HG02852 (cell line): ENCODE results near the gene ZBTB20.

Experiments
- ATAC-seq: cut with Tn5 transposase; IDR thresholded peaks from one replicate; pipeline ENCODE4 v1.9.1; 2021; ENCODE audit warnings: mild to moderate bottlenecking, moderate library complexity; ENCODE audit not compliant: unreplicated experiment

ZBTB20 gene

DNA sequence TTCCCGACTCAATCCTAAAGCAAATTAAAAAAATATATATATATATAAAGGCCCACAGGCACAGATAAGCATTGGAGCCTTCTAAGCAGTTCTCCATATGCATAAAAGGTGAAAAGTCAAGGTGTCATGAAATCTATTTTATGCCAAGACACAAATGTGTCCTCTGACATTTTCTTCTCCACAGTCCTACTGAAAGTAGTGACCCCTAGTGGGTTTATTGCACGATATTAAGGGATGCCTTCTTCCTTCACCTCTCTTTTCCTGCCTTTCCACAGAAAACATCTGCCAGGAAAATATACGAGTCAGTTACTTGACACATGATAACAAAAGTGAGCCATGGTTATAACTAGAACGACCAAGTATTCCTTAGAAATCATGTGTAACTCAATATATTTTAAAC is 550.1 kb downstream of the ZBTB20 start:
- ATAC-seq = no peak

DNA sequence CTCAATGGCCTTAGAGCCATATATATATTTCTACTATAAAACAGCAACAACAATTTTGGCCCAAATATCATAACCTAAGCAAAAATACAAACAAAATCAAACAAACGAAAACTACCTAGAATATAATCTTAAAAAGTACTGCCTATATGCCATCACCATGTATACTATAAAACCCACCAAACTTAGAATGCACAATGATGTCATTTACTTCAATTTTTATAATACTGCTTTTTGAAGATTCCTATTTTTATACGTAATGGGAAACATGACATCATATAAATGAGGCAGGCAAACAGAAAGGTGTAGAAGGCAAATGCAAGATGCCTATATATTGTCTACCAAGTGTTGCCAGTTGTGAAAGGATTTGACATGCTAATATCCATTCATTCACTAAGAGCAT is 550.9 kb downstream of the ZBTB20 start:
- no peak for ATAC-seq

DNA sequence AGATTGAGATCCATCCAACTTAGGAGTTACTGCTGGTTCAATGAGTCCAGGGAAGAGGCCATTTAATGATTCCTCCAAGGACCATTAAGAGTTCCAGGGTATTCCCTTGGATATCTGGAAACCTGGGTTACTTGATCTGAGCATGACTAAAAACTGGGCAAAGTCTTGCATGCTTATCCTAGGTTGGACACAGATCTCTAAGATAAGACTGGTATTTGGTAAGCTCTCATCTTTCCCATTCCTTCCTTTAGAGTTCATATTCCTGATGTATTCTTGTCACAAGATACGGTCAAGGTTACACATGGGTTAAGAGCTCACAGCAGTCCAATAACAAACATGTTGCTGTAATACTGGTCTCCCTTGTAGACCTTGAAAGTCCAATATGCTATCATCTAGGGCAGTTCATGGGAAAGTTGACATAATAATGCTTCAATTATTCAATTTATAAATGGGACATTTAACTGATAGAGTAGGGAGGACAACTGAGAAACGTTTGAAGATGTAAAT is 551.5 kb downstream of the ZBTB20 start:
- ATAC-seq = no peak

DNA sequence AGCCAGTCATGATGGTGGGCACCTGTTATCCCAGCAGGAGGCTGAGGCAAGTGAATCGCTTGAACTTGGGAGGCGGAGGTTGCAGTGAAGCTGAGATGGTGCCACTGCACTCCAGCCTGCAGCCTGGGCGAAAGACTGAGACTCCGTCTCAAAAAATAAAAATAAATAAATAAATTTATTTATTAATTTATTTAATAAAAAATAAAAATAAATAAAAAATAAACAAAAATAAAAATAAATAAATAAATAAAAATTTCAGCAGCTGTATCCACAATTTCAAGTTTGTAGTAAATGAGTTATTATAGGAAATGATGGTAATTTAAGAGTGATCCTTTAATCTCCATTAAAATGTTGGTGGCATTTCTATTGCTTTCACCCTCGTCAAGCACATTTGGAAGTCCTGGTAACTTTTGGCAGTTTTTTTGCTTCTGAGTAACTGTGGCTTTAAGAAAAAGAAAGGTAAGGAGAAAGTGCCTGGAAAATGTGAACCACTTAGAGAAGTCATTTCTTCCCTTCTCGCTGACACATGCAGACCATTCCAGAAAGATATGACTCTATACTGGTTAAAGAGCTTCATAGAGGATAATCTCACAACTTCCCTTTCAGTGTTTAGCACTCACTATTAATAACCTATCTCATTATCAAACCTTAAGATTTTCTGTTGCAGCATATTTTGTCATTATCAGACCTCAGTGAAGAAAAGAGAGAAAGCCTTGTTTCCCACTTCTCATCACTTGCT is 556.6 kb downstream of the ZBTB20 start:
- no peak for ATAC-seq

DNA sequence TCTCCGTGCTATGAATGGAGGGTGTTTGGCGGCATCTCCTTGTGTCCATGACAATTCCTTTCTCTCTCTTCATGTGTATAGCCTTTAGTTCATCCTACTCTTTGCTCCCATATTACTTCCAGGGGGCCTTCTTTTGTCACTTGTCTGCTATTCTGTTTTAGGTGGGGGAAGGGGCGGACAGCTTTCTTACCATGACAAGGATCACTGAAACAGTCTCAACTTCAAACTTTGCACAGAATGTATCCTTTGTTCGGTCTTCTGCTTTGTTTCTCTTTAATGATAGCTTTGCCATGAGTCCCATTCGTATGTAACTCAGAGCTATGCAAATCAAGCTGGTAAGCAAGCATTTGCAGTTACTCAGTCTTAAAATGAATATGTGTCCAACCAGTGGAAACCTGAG is 559.1 kb downstream of the ZBTB20 start:
- no peak for ATAC-seq

DNA sequence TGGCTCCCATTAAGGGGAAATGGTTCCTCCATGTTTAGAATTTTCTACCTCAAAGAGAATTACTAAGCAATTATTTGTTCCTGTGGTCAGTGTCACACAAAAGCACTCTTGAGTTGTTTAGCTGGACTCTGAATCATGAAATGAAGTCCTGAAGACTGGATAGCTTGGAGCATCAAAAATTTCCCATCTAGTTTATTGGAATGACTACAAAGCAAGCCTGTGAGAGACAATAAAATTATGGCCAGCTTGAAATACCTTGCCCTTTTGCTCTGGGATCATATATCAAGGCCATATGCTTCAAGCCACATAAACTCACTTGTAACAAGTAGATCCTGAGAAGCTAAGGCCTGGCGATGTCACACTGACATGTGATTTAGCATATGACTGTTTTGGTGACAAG is 561.0 kb downstream of the ZBTB20 start:
- ATAC-seq = no peak

DNA sequence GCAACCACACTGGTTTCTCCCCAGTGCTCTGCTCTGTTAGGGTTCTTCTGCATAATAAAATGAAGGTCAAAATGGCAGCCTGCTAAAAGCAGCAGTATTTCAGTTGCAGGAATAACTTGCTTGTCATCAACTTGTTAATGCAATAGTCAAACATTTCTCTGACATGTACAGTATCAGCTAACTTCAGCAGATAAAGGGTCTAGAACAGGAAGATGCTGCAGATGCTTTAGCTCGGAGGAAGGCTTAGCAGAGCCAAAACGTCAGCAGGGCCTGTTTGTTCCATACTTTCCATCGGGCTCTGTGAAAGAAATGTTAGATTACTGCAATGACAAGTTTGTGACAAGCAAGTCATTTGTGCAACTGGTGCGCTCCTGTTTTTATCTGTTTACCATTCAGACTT is 561.4 kb downstream of the ZBTB20 start:
- no peak for ATAC-seq

DNA sequence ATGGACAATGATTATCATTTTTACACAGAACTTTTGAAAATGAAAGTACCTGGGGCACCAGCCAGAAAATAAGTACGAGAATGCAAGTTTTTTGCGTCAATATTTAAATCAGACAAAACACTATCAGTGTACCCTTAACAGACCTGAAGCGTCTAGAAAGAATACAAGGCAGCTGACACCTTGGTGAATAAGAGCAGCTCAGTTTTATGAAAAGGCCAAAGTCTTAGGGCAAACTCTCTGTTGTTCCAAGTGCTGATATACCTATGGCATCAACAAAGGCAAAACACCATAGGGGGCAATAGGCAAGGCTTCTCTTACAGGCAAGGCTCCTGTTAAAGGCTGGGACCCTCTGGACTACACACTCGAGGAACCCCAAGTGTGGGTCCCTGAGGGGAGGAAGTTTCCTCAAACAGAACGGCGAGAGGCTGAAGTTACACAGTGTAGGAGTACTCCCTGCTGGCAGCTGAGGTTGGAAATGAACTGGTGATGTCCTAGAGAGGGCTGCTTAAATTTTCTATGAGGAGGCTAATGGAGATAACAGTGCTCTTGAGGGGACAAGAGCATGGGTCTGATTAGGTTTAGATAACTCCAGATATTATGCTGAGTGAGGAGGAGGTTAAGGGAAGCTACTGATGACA is 562.2 kb downstream of the ZBTB20 start:
- ATAC-seq = no peak

DNA sequence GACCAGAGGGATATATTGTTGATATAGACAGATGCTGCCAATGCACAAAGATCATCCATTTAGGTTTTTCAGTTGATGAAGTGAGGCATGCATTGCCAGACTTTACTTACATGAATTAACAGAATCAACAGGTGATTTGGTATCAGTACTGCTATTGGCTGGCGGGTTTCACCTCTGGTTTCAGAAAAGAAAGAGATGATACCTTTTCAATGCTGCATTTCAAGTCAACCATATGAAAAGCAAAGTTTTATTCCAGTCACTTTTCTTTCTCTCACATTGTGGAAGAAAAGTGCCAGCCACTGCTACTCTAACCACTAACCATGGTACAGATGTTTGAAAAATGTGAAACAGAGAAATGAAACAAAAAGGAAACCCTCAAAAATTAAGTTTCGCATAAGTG is 564.2 kb downstream of the ZBTB20 start:
- peak; percentile 86 for ATAC-seq

DNA sequence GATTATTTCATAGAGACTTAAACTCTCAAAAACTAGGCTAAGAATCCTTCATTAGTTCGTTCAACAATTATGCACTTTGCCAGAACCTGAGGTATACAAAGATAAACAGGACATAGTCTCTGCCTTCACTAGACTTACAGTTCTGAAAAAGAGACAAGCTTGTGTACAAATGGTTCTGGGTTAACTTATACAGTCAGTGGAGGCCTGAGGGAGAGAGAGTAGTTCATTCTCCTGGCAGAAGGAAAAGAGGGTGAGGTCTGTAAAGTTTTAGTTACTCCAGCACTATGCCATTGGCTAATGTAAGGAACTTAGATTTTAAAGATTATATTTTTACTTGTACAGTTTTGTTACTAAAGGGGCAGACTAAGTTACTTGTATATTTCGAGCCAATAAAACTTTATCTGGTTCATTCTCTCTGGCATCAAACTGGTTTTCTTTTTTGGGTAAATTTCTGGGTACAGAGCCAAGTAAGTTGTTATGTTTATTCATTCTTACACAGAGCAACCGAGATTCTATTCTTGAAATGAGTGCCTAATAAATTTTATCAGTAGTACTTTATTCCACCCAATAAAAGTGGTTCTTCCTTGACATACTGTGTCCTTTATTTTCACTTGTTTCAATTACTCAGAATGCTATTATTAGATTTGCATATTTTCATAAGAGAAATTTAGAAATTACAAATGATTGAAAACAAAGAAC is 574.6 kb downstream of the ZBTB20 start:
- ATAC-seq = no peak

DNA sequence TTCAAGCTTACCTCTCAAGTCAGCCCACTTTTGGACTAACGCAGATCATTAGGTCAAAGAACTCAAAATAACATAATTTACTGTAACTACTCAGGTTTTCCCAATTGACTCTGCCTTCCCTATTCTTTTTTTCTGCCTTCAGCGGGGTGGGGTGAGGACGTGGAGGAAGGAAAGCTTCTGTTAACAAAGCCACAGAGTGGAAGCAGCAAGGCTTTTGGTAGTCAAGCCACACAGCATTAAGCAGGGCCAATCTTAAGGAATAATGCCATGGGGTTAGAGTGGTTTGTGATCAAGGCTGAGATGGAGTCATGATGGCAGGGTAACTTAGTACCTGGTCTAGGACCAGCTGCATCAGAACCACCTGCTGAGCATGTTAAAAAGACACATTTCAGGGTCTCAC is 575.7 kb downstream of the ZBTB20 start:
- ATAC-seq = no peak

DNA sequence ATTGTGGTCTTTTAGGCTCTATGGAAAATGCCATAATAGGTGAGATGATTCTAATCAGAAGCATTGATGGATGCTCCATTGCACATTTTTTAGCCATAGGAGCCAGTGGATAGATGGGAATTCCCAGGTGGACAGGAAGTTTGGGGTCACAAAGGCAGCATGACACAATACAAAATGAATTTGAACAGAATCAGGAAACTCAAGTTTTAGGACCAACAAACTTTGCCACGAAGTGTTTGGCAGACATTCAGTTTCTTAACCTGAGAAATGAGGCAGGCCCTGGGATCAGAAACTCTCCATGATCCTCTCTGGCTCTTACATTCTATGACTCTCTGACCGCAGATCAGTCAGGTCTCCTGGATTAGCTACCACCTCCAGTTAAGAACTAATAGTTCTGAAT is 577.9 kb downstream of the ZBTB20 start:
- no peak for ATAC-seq

DNA sequence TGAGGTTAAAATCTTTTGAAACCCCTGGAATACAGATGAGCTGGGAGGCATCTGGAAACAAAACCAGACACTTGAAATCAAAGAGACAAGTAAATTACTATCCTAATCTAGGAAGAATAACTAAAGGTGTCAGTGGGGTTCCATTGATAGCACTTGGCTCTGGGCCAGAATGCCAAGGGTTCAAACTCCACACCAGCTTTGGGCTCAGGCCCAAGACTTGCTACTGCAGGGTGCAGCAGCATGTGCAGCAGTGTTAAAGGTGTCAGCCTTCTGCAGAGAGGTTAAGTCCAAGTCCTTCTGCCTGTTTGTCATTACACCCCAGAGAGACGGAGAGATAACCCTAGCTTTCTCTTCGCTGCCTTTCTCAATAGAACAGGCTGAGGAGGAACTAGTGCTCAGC is 579.3 kb downstream of the ZBTB20 start:
- ATAC-seq = no peak

DNA sequence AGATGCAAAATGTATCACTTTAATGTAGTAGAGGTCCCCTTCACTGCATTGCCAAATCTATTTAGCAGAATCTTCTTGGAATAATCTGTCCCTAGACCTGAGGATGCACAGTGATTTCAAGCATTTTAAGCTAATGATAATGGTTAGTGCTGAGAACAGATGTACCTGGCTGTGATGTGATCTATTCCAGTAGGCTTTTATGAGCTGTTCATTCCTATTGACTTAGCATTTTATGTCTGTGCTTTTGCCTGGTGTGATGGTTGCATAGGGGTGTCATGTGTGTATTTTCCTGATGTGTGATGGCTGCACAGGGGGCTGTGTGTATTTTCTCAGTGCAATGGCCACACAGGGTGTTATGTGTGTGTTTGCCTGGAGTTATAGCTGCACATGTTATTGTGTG is 580.3 kb downstream of the ZBTB20 start:
- ATAC-seq = peak; percentile 17

DNA sequence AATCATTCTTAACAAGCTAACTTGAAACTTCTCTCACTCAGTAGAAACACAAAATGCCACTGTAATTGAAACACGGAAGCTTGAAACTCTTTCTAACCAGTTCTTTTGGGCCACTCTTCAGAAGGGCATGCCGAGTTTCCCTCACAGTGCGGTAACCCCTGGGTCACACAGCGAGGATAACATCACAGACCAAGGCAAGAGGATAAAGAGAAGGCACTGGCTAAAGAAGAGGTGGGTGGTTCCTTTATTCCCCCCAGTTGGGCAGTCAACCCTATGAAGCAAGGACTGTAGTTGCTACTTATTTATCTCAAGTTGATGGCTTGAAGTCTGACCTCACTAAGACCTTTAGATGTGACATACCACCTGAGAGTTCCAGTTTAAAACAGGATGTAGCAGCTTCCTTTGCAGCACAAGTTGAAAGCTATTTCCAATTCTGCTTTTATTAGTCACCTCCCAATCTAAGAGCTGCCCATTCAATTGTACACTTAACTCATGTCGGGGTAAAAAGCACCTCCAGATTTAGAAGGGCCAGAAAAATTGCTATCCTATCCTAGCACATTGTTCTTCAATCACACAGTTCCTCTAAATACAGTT is 580.8 kb downstream of the ZBTB20 start:
- ATAC-seq = peak; percentile 90

DNA sequence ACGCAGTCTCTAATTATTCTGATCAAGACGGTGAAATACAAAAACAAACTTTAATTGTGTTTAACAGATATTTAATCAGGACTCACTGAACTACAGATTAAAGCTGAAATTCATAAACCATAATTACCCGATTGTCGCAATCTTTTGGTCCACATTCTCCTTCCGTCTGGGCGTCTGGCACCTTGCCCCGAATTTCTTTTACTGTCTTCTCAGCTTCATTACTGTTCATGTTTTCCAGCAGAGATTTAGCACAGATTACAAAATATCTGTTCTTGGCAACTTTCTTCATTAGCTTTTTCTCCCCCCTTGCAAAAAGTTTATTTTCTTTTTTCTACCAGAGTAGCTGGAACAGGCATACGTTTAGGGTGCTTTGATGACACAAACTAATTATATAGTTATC is 581.9 kb downstream of the ZBTB20 start:
- ATAC-seq = no peak

DNA sequence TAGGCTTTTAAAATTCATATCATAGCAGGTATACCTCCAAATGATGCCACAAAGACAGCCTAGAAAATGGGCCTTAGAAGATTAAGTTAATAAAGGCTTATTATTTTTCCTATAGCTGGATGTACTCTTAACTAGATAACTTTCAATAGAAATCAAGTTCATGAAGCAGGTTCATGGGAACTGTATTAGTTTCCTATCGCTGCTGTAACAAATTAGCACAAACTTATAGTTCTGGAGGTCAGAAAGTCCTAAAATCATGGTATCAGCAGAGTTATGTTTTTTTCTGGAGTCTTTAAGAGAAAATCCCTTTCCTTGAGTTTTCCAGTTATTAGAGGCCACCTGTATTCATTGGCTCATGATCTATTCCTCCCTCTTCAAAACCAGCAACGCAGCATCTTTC is 583.4 kb downstream of the ZBTB20 start:
- no peak for ATAC-seq

DNA sequence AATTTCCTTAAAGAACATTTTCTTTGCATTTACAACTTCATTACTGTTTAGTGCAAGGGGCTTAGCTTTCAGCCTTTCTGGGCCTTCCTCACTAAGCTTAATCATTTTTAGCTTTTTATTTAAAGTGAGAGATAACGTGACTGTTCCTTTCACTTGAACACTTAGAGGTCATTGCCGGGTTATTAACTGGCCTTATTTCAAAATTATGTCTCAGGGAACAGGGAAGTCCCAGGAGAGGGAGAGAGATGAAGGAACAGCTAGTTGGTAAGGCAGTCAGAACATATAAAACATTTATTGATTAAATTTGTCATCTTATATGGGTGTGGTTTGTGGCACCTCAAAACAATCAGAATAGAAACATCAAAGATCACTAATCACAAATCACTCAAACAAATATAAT is 584.5 kb downstream of the ZBTB20 start:
- no peak for ATAC-seq

DNA sequence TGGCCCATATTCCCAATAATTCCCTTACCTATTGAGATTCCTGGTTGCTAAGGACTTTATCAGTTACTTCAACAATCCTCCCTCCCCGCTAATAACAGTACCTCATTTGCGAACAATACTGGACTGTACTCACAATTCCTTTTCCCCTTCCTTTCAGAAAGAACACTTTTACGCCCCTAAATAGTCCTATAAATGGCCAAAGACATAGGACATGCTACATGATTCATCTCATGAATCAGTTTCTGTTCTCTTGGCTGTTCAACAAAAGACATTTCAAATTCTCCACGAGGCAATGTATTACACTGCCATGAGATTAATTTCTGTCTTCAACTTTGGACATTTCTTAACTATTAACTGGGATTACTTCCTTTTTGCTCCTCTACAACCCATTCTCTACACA is 588.8 kb downstream of the ZBTB20 start:
- no peak for ATAC-seq

DNA sequence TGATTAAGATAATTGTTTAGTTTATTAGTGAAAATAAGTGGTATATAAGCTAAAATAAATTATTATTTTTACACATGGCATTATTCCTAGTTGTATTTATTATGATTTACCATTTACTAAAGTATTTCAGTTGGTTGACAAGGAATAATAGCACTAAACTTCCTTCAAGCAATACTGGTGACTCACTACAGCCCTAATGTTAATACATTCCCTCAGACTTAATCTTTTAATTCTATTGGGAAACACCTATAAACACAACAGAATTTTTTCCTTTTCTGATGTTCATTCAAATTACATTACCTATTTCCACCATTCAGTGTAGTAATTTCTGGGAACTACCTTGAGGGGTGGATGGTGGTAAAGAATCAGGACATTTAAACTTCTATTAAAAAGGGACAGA is 589.3 kb downstream of the ZBTB20 start:
- no peak for ATAC-seq

DNA sequence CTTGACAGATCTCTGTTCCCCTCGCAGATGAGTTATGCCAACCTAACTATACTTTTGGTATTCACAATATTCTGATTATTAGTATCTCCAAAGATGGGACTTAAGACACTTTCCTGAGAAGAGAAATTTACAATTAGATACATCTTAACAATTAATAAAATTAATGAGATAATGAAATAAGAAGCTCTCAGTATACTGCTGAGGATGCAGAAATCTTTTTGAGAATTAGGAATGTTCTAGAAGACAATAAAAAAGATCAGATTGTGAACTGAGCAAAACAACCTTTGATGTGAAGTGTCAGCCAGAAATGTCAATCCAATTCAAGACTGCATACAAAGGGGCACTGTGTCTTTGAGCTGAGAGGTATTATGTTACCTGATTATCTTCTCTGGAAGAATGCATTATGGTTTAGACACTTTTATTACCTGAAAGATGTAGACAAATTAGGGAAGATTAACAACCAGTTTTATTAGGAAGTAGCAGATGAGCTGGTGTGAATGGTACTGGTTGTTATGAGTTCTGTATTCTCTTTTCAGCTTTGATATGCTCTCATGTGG is 590.4 kb downstream of the ZBTB20 start:
- no peak for ATAC-seq
